T-helper 2 cell treated with Interferon-gamma antibody and Interleukin-4, amounts not matched to agents 5 μg/mL and 100 μg/mL, for 36 hours (primary cell): ENCODE measurements around the gene MYEOV.

Experiments
- DNase-seq: peaks from one replicate; pipeline ENCODE4 v3.0.0; 2021; ENCODE audit warnings: low spot score
- H3K27ac Mint-ChIP-seq: one replicate; pipeline ENCODE4 v1.8.0; 2021; ENCODE audit warnings: mild to moderate bottlenecking, mixed read lengths
- H3K27me3 Mint-ChIP-seq: one replicate; pipeline ENCODE4 v1.8.0; 2021; ENCODE audit warnings: low read depth, mixed read lengths
- H3K36me3 Mint-ChIP-seq: one replicate; pipeline ENCODE4 v1.8.0; 2021; ENCODE audit warnings: low read depth, mixed read lengths
- H3K4me1 Mint-ChIP-seq: one replicate; pipeline ENCODE4 v1.8.0; 2021; ENCODE audit warnings: low read depth, mixed read lengths
- H3K4me3 Mint-ChIP-seq: one replicate; pipeline ENCODE4 v1.8.0; 2022; ENCODE audit warnings: mild to moderate bottlenecking, moderate library complexity, mixed read lengths
- H3K9me3 Mint-ChIP-seq: one replicate; pipeline ENCODE4 v1.8.0; 2021; ENCODE audit warnings: mixed read lengths

Gene MYEOV

GRCh38 chr11:69333879-69334278, 39.9 kb downstream of the MYEOV start:
- H3K36me3 Mint-ChIP-seq: no peaks in the 10 kb centered on the region
- H3K4me1 Mint-ChIP-seq: peaks cover 15% of the 10 kb centered on the region
- no peak overlapping the region for H3K27ac Mint-ChIP-seq
- H3K9me3 Mint-ChIP-seq: no peaks in the 10 kb centered on the region
- no peak overlapping the region for H3K4me3 Mint-ChIP-seq
- peaks cover 25% of the 10 kb centered on the region for H3K27me3 Mint-ChIP-seq
- no peak for DNase-seq

GRCh38 chr11:69335007-69335780, 41.2 kb downstream of the MYEOV start:
- peaks cover 6% of the 10 kb centered on the region for H3K9me3 Mint-ChIP-seq
- DNase-seq: no peak
- peaks cover 25% of the 10 kb centered on the region for H3K27me3 Mint-ChIP-seq
- H3K36me3 Mint-ChIP-seq: no peaks in the 10 kb centered on the region
- peaks cover 17% of the 10 kb centered on the region for H3K4me1 Mint-ChIP-seq
- H3K4me3 Mint-ChIP-seq: no peak overlapping the region
- H3K27ac Mint-ChIP-seq: peak overlapping the region; percentile 45

- no peak for DNase-seq
- Mint-ChIP-seq H3K27me3 (peaks cover 20% of the 10 kb centered on the region), H3K4me3 (no peak overlapping the region), H3K9me3 (peaks cover 6% of the 10 kb centered on the region), H3K4me1 (peaks cover 17% of the 10 kb centered on the region), H3K36me3 (no peaks in the 10 kb centered on the region), H3K27ac (no peak overlapping the region)
These were observed 41.9 kb downstream of the MYEOV start for GRCh38 chr11:69335781-69336405.

- peaks cover 10% of the 10 kb centered on the region for H3K27me3 Mint-ChIP-seq
- peak; percentile 57 for DNase-seq
- H3K27ac Mint-ChIP-seq: peak overlapping the region; percentile 27
- peak overlapping the region; percentile 48 for H3K4me3 Mint-ChIP-seq
- no peaks in the 10 kb centered on the region for H3K36me3 Mint-ChIP-seq
- peaks cover 6% of the 10 kb centered on the region for H3K9me3 Mint-ChIP-seq
- H3K4me1 Mint-ChIP-seq: peaks cover 17% of the 10 kb centered on the region
These were observed 43.3 kb downstream of the MYEOV start for GRCh38 chr11:69337211-69337721.

- no peak for DNase-seq
- peaks cover 6% of the 10 kb centered on the region for H3K9me3 Mint-ChIP-seq
- no peak overlapping the region for H3K27ac Mint-ChIP-seq
- no peaks in the 10 kb centered on the region for H3K36me3 Mint-ChIP-seq
- H3K4me3 Mint-ChIP-seq: no peak overlapping the region
- H3K4me1 Mint-ChIP-seq: peaks cover 17% of the 10 kb centered on the region
- H3K27me3 Mint-ChIP-seq: no peaks in the 10 kb centered on the region
These were observed 45.2 kb downstream of the MYEOV start for GRCh38 chr11:69339041-69339733.

GRCh38 chr11:69339983-69340565, 46.1 kb downstream of the MYEOV start:
- H3K36me3 Mint-ChIP-seq: no peaks in the 10 kb centered on the region
- DNase-seq: peak; percentile 4
- H3K9me3 Mint-ChIP-seq: peaks cover 6% of the 10 kb centered on the region
- no peak overlapping the region for H3K27ac Mint-ChIP-seq
- H3K4me1 Mint-ChIP-seq: peaks cover 17% of the 10 kb centered on the region
- H3K4me3 Mint-ChIP-seq: no peak overlapping the region
- H3K27me3 Mint-ChIP-seq: peaks cover 2% of the 10 kb centered on the region

- no peaks in the 10 kb centered on the region for H3K36me3 Mint-ChIP-seq
- H3K4me3 Mint-ChIP-seq: no peak overlapping the region
- no peak for DNase-seq
- no peak overlapping the region for H3K27ac Mint-ChIP-seq
- peaks cover 6% of the 10 kb centered on the region for H3K9me3 Mint-ChIP-seq
- H3K4me1 Mint-ChIP-seq: peaks cover 6% of the 10 kb centered on the region
- H3K27me3 Mint-ChIP-seq: peaks cover 2% of the 10 kb centered on the region
These were observed 48.8 kb downstream of the MYEOV start for GRCh38 chr11:69342588-69343330.

- no peak overlapping the region for H3K27ac Mint-ChIP-seq
- peaks cover 2% of the 10 kb centered on the region for H3K27me3 Mint-ChIP-seq
- H3K36me3 Mint-ChIP-seq: no peaks in the 10 kb centered on the region
- no peak for DNase-seq
- H3K9me3 Mint-ChIP-seq: peaks cover 9% of the 10 kb centered on the region
- peaks cover 3% of the 10 kb centered on the region for H3K4me1 Mint-ChIP-seq
- H3K4me3 Mint-ChIP-seq: no peak overlapping the region
These were observed 49.7 kb downstream of the MYEOV start for GRCh38 chr11:69343401-69344321.

GRCh38 chr11:69344570-69345145, 50.7 kb downstream of the MYEOV start:
- no peak overlapping the region for H3K27ac Mint-ChIP-seq
- peaks cover 10% of the 10 kb centered on the region for H3K9me3 Mint-ChIP-seq
- no peaks in the 10 kb centered on the region for H3K4me1 Mint-ChIP-seq
- no peak overlapping the region for H3K4me3 Mint-ChIP-seq
- H3K36me3 Mint-ChIP-seq: no peaks in the 10 kb centered on the region
- peak; percentile 2 for DNase-seq
- peaks cover 4% of the 10 kb centered on the region for H3K27me3 Mint-ChIP-seq
